ENCODE measurements around the gene ADAM22.

DNA sequence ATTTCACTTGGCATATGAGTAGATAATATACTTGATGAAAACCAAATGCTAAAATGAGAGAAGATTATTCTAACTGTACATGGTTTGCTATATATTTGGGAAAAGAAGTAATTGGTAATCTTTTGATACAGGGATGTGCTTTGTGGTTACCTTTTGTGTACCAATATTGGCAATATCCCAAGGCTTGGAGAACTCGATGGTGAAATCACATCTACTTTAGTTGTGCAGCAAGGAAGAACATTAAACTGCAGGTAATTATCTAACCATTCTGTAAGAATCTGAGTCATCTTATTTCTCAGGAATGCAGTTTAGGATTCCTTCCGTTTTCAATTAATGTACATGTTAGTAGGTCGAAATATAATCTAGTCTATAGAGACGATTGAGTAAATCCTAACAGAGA lies 221.7 kb downstream of the ADAM22 start:
- TF ChIP-seq FOS (IDR thresholded peaks at IDR 0.05; ENCODE audit: low read depth, low read length) (no peak), CHD1 (IDR thresholded peaks at IDR 0.05; ENCODE audit: low read depth, low read length) (no peak), POLR2A (IDR thresholded peaks at IDR 0.05; ENCODE audit: low read depth, low read length) (no peak), RAD21 (IDR thresholded peaks at IDR 0.05; ENCODE audit: low read length) (no peak)
- TF ChIP-seq, protein P1, sequence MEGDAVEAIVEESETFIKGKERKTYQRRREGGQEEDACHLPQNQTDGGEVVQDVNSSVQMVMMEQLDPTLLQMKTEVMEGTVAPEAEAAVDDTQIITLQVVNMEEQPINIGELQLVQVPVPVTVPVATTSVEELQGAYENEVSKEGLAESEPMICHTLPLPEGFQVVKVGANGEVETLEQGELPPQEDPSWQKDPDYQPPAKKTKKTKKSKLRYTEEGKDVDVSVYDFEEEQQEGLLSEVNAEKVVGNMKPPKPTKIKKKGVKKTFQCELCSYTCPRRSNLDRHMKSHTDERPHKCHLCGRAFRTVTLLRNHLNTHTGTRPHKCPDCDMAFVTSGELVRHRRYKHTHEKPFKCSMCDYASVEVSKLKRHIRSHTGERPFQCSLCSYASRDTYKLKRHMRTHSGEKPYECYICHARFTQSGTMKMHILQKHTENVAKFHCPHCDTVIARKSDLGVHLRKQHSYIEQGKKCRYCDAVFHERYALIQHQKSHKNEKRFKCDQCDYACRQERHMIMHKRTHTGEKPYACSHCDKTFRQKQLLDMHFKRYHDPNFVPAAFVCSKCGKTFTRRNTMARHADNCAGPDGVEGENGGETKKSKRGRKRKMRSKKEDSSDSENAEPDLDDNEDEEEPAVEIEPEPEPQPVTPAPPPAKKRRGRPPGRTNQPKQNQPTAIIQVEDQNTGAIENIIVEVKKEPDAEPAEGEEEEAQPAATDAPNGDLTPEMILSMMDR (conservative IDR thresholded peaks at IDR 0.05; ENCODE audit: low read depth, low read length): no peak

All from IMR-90 (cell line).